Caco-2 (cell line): ENCODE data around the gene OPALIN. TPM values are rescaled to one million over a fixed set of nuclear protein-coding genes. Genes with fewer than 3 reads are reported as not detected.

Source experiments
- BruUV-seq: library from RNA; stranded (reverse); fragments of 400-500 nt; replicated peaks from 2 replicates; lab custom pipeline; 2021; lab: Mats Ljungman, UMichigan
- CTCF ChIA-PET: fragments of 300-600 bp; sonication (Branson Sonifier 250); formaldehyde crosslinking; loops from one replicate; lab custom pipeline; 2022; ENCODE audit warnings: antibody characterized with exemption; lab: Charles Lee
- POLR2A ChIA-PET: fragments of 300-600 bp; sonication (Branson Sonifier 250); formaldehyde crosslinking; loops from one replicate; lab custom pipeline; 2022; ENCODE audit warnings: antibody characterized with exemption; lab: Charles Lee
- DNase-seq, 2 experiments: peaks; one replicate each; pipeline versions ENCODE4 v3.0.0 to v3.0.0-alpha.2; 2020 to 2022
- H3K27me3 ChIP-seq: replicated peaks from 2 replicates; pipeline ENCODE4 v1.6.0; 2011; ENCODE audit warnings: low read length; ENCODE audit not compliant: control insufficient read depth, insufficient read depth
- H3K36me3 ChIP-seq: 2 replicates; pipeline ENCODE4 v1.5.1; 2011; ENCODE audit warnings: low read length; ENCODE audit not compliant: control insufficient read depth, insufficient read depth
- H3K4me1 ChIP-seq: fragments of 250-450 bp; sonication (Bioruptor Pico); 2 replicates; pipeline ENCODE4 v1.5.1; 2020; ENCODE audit warnings: mild to moderate bottlenecking
- H3K4me3 ChIP-seq: 2 replicates; pipeline ENCODE4 v1.5.1; 2011; ENCODE audit warnings: low read depth, mild to moderate bottlenecking, control low read depth, low read length
- H3K9me3 ChIP-seq: fragments of 250-450 bp; sonication (Bioruptor Pico); 2 replicates; pipeline ENCODE4 v1.5.1; 2020; ENCODE audit warnings: mild to moderate bottlenecking, moderate library complexity
- H3K27ac Mint-ChIP-seq: one replicate; pipeline ENCODE4 v1.8.0; 2022; ENCODE audit warnings: mixed read lengths; ENCODE audit not compliant: unreplicated experiment
- H3K27me3 Mint-ChIP-seq: one replicate; pipeline ENCODE4 v1.8.0; 2022; ENCODE audit warnings: mixed read lengths; ENCODE audit not compliant: insufficient read depth, unreplicated experiment
- H3K36me3 Mint-ChIP-seq: one replicate; pipeline ENCODE4 v1.8.0; 2022; ENCODE audit warnings: mild to moderate bottlenecking, mixed read lengths; ENCODE audit not compliant: insufficient read depth, unreplicated experiment
- H3K4me1 Mint-ChIP-seq: one replicate; pipeline ENCODE4 v1.8.0; 2022; ENCODE audit warnings: low read depth, mixed read lengths; ENCODE audit not compliant: unreplicated experiment
- H3K4me3 Mint-ChIP-seq: one replicate; pipeline ENCODE4 v1.8.0; 2022; ENCODE audit warnings: mild to moderate bottlenecking, moderate library complexity, mixed read lengths; ENCODE audit not compliant: unreplicated experiment
- H3K9me3 Mint-ChIP-seq: one replicate; pipeline ENCODE4 v1.8.0; 2022; ENCODE audit warnings: mixed read lengths; ENCODE audit not compliant: unreplicated experiment
- CTCF ChIP-seq, 2 experiments: fragments of 200-600 bp in 1 of 2; IDR thresholded peaks; 1 replicate in 1 of 2; 2 replicates in 1 of 2; pipeline versions ENCODE4 v1.5.1 to v1.8.0; 2011 to 2022; ENCODE audit warnings: antibody characterized with exemption in 1 of 2, control low read depth in 1 of 2, inconsistent platforms in 1 of 2, low read depth in 1 of 2, low read length in 1 of 2, mild to moderate bottlenecking in 1 of 2, moderate library complexity in 1 of 2; ENCODE audit not compliant: insufficient read depth in 1 of 2, severe bottlenecking in 1 of 2, unreplicated experiment in 1 of 2
- intact Hi-C: fragments of 100-400 bp; cut with micrococcal nuclease; formaldehyde crosslinking; loops from one replicate; pipeline ENCODE4 v1.10.0; 2022; ENCODE audit not compliant: unreplicated experiment
- total RNA-seq: library from RNA; stranded (reverse); gene quantifications from 2 replicates; pipeline ENCODE4 v1.2.3, GENCODE V29; 2022

OPALIN gene
- total RNA-seq, 1 experiment from 2014 or later, result not detected

DNA sequence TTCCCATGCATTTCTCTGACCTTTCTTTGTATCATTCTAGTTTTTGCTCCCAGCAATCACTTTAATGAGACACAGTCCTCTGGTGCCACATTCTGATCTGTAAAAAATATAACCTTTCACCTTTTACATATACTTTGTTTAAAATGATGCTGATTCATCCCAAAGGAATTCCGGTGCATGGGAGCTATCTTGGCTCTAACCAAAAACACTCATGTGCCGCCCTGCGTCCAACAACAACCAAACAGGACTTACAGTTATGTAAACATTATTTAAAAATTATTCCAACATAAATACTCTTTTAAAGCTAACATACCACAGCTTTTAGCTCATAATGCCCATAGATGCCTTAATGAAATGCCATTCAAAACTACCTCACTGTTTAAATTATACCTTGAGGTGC is 7.7 kb upstream of the OPALIN start:
- peaks cover 3% of the 10 kb centered on the region for H3K27me3 Mint-ChIP-seq
- H3K4me3 ChIP-seq, result no peak overlapping the region
- no peak overlapping the region for H3K27ac Mint-ChIP-seq
- no peak overlapping the region for H3K4me3 Mint-ChIP-seq
- BruUV-seq, result no TSS peak
- CTCF ChIA-PET, result interaction anchor here (1.4 to 2.3 kb wide), 2 partner anchors 8 to 147 kb away, joined by 3 to 7 read pairs; partner anchors contain the start of gene TLL2
- DNase-seq, result no peak
- TF ChIP-seq CTCF (IDR thresholded peaks at IDR 0.05; ENCODE audit: insufficient read depth in 1 of 2, low read depth in 1 of 2, low read length in 1 of 2, severe bottlenecking in 1 of 2, unreplicated experiment in 1 of 2), result no peak
- H3K9me3 Mint-ChIP-seq, result no peaks in the 10 kb centered on the region
- POLR2A ChIA-PET, result no interaction called here
- H3K9me3 ChIP-seq, result no peaks in the 10 kb centered on the region; the same call in 1 of the 2 replicates
- H3K27me3 ChIP-seq, result no peaks in the 10 kb centered on the region
- H3K4me1 ChIP-seq, result peaks cover 10% of the 10 kb centered on the region; the same call in 1 of the 2 replicates
- no peaks in the 10 kb centered on the region for H3K36me3 ChIP-seq
- intact Hi-C loops, result no loop called here
- H3K4me1 Mint-ChIP-seq, result peaks cover 7% of the 10 kb centered on the region
- no peaks in the 10 kb centered on the region for H3K36me3 Mint-ChIP-seq

DNA sequence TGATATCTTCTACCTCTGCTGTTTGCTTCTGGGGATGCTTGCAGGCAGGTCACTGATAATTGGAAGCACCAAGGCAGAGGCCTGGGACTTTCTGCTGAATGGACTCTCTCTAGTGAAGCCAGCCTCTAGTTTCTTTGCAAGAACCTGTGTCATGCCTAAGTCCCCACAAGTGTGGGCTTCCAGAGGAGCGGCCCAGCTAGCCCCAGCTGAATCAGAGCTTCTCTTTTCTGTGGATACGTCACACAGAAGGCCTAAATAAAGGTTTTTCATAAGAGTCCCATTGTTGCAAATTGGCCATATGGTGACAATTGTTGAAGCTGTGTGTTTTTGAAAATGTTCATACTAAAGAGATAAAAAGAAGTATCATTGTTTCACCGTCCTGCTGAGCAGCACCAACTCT is 6.8 kb upstream of the OPALIN start:
- ChIA-PET POLR2A (no interaction called here), CTCF (interaction anchor here (1.4 to 2.3 kb wide), 2 partner anchors 9 to 148 kb away, joined by 3 to 7 read pairs; partner anchors contain the start of gene TLL2)
- Histone ChIP-seq H3K4me1 (peaks cover 10% of the 10 kb centered on the region; the same call in 1 of the 2 replicates), H3K36me3 (no peaks in the 10 kb centered on the region), H3K27me3 (no peaks in the 10 kb centered on the region), H3K4me3 (no peak overlapping the region), H3K9me3 (no peaks in the 10 kb centered on the region; the same call in 1 of the 2 replicates)
- H3K36me3 Mint-ChIP-seq, result no peaks in the 10 kb centered on the region
- H3K4me1 Mint-ChIP-seq, result peaks cover 7% of the 10 kb centered on the region
- no peak overlapping the region for H3K27ac Mint-ChIP-seq
- BruUV-seq, result no TSS peak
- DNase-seq, result no peak
- intact Hi-C loops, result no loop called here
- H3K9me3 Mint-ChIP-seq, result no peaks in the 10 kb centered on the region
- peaks cover 3% of the 10 kb centered on the region for H3K27me3 Mint-ChIP-seq
- no peak overlapping the region for H3K4me3 Mint-ChIP-seq
- no peak for TF ChIP-seq CTCF (IDR thresholded peaks at IDR 0.05; ENCODE audit: insufficient read depth in 1 of 2, low read depth in 1 of 2, low read length in 1 of 2, severe bottlenecking in 1 of 2, unreplicated experiment in 1 of 2)

GRCh38 chr10:96360766-96361165 is 2.0 kb upstream of the OPALIN start:
- Mint-ChIP-seq H3K27ac (no peak overlapping the region), H3K27me3 (peaks cover 16% of the 10 kb centered on the region), H3K4me1 (no peaks in the 10 kb centered on the region), H3K36me3 (no peaks in the 10 kb centered on the region), H3K9me3 (no peaks in the 10 kb centered on the region), H3K4me3 (no peak overlapping the region)
- Histone ChIP-seq H3K27me3 (no peaks in the 10 kb centered on the region; the same call in 1 of the 2 replicates), H3K4me1 (no peaks in the 10 kb centered on the region), H3K4me3 (no peak overlapping the region), H3K36me3 (no peaks in the 10 kb centered on the region), H3K9me3 (no peaks in the 10 kb centered on the region; the same call in 1 of the 2 replicates)
- POLR2A ChIA-PET, result no interaction called here
- no TSS peak for BruUV-seq
- DNase-seq, result no peak
- CTCF ChIA-PET, result interaction anchor here (0.6 kb wide), 1 partner anchor 8 kb away, joined by 4 read pairs; no protein-coding TSS in a partner anchor
- no peak for TF ChIP-seq CTCF (IDR thresholded peaks at IDR 0.05; ENCODE audit: insufficient read depth in 1 of 2, low read depth in 1 of 2, low read length in 1 of 2, severe bottlenecking in 1 of 2, unreplicated experiment in 1 of 2)
- intact Hi-C loops, result no loop called here
